Stimulated activated CD4-positive, alpha-beta T cell treated with anti-CD3 and anti-CD28 coated beads, Interleukin-2, amount 100 ng/mL, for 24 hours (primary cell): ENCODE data around the gene TNFRSF8.

Experiments
- DNase-seq, 2 donors: peaks; one replicate each; pipeline ENCODE4 v3.0.0-alpha.2; 2020

Gene TNFRSF8

GRCh38 chr1:12064073-12064969 lies 1.2 kb downstream of the TNFRSF8 start:
- DNase-seq: no peak

GRCh38 chr1:12065872-12066271 lies 2.8 kb downstream of the TNFRSF8 start:
- DNase-seq: no peak

GRCh38 chr1:12067900-12068821 lies 5.1 kb downstream of the TNFRSF8 start:
- peak; percentile 67 to 70 for DNase-seq

- no peak for DNase-seq
Measured at GRCh38 chr1:12069623-12070244, 6.6 kb downstream of the TNFRSF8 start.

GRCh38 chr1:12071892-12072291 lies 8.8 kb downstream of the TNFRSF8 start:
- no peak for DNase-seq

- DNase-seq: no peak
Measured at GRCh38 chr1:12072741-12073140, 9.6 kb downstream of the TNFRSF8 start.

- DNase-seq: no peak
Measured at GRCh38 chr1:12073796-12074195, 10.7 kb downstream of the TNFRSF8 start.

GRCh38 chr1:12075195-12076114 lies 12.4 kb downstream of the TNFRSF8 start:
- no peak for DNase-seq

- DNase-seq: no peak
Measured at GRCh38 chr1:12076425-12077005, 13.4 kb downstream of the TNFRSF8 start.

- DNase-seq: no peak
Measured at GRCh38 chr1:12078575-12078937, 15.5 kb downstream of the TNFRSF8 start.

- peak; percentile 63 to 68 for DNase-seq
Measured at GRCh38 chr1:12078938-12079861, 16.1 kb downstream of the TNFRSF8 start.

GRCh38 chr1:12080156-12080555 lies 17.1 kb downstream of the TNFRSF8 start:
- no peak for DNase-seq

- no peak for DNase-seq
Measured at GRCh38 chr1:12080773-12081556, 17.9 kb downstream of the TNFRSF8 start.

GRCh38 chr1:12081648-12082396 lies 18.7 kb downstream of the TNFRSF8 start:
- no peak for DNase-seq

GRCh38 chr1:12082988-12083387 lies 19.9 kb downstream of the TNFRSF8 start:
- DNase-seq: no peak

- DNase-seq: no peak
Measured at GRCh38 chr1:12083766-12084165, 20.7 kb downstream of the TNFRSF8 start.

GRCh38 chr1:12085643-12086260 lies 22.6 kb downstream of the TNFRSF8 start:
- DNase-seq: no peak

- DNase-seq: peak; percentile 40 to 60
Measured at GRCh38 chr1:12087797-12088314, 24.8 kb downstream of the TNFRSF8 start.
